ENCODE data around the gene LRRC75B.

GRCh38 chr22:24593836-24594568 lies 1.1 kb upstream of the LRRC75B start:
- TF ChIP-seq CTCF (IDR thresholded peaks at IDR 0.05; ENCODE audit: insufficient read depth, low read depth, low read length) (no peak), EZH2 (IDR thresholded peaks at IDR 0.05; ENCODE audit: insufficient read depth, low read length) (no peak)

Measured in astrocyte (in vitro differentiated cells and primary cell).